Pancreas (tissue), 10 donors: ENCODE data around the gene DTNB. TPM values are rescaled to one million over a fixed set of nuclear protein-coding genes. Genes with fewer than 3 reads are reported as not detected.

Experiments
- ATAC-seq, 4 donors: fragments of 200-7000 bp; cut with Tn5 transposase; one replicate each; pipeline versions ENCODE4 v1.8.0 to v1.9.1; 2020; ENCODE audit warnings: mild to moderate bottlenecking in 4 of 4, moderate library complexity in 4 of 4
- DNase-seq, 6 donors: peaks; one replicate each; pipeline ENCODE4 v3.0.0-alpha.2; 2020
- FAIRE-seq: peaks from 2 replicates; lab custom pipeline; 2012; peaks lifted over from hg19 to GRCh38; lab: Jason Lieb, UNC
- H3K27ac ChIP-seq, 4 donors: fragments of 200-600 bp; sonication (generic); 1 replicate in 3 of 4; 2 replicates in 1 of 4; pipeline versions ENCODE4 v1.5.0 to v1.8.0; 2020
- H3K27me3 ChIP-seq, 4 donors: fragments of 200-600 bp; one replicate each; pipeline ENCODE4 v1.8.0; 2021
- H3K36me3 ChIP-seq, 3 donors: fragments of 200-600 bp; sonication (generic) in 1 of 3; one replicate each; pipeline versions ENCODE4 v1.5.0 to v1.8.0; 2020 to 2021
- H3K4me1 ChIP-seq, 3 donors: fragments of 200-600 bp; one replicate each; pipeline ENCODE4 v1.8.0; 2021
- H3K4me3 ChIP-seq, 4 donors: fragments of 200-600 bp; sonication (generic) in 2 of 4; one replicate each; pipeline versions ENCODE4 v1.5.0 to v1.8.0; 2020 to 2021
- H3K9me3 ChIP-seq, 4 donors: fragments of 200-600 bp; one replicate each; pipeline ENCODE4 v1.8.0; 2021
- CTCF ChIP-seq, 4 donors: fragments of 200-600 bp; sonication (generic) in 3 of 4; IDR thresholded peaks; one replicate each; pipeline versions ENCODE4 v1.5.0 to v1.8.0; 2021; ENCODE audit warnings: antibody characterized with exemption in 4 of 4
- WGBS, 2 donors: extraction: QIAGEN DNeasy Blood & Tissue Kit; methylation state at CpG; one replicate each; pipeline ENCODE4 v1.1.7; 2013; 5-methylcytosine and 5-hydroxymethylcytosine counted together
- intact Hi-C, 3 donors: fragments of 100-400 bp; cut with DNase I; formaldehyde crosslinking; loops; one replicate each; pipeline versions ENCODE4 v1.11.1 to v1.14.2; 2022
- polyA plus RNA-seq, 2 donors: library from polyadenylated mRNA; stranded (reverse); fragments of 200-250 nt; gene quantifications; one replicate each; pipeline ENCODE4 v1.2.3, GENCODE V29; 2013
- total RNA-seq, 6 donors: library from RNA; stranded (reverse); fragmentation: NEBNext Ultra II Directional in 4 of 6; extraction: Animal tissue kit (Norgen Biotek cat#: 25700) in 4 of 6; gene quantifications; one replicate each; pipeline versions ENCODE4 v1.2.1 to v1.2.4, GENCODE V29; 2021 to 2023
- donor health status: healthy with polysubstance abuse.
- donor health status: DM: no; HTN: no; CAD: no; lungs with moderate emphysema.
- donor health status: DM: no; HTN: no; CAD: no.
- donor health status: control.
- donor health status: control.
- donor health status: Bipolar disorder and iron deficiency.
- donor health status: DM: yes; HTN: yes; CAD: no.
- donor health status: DM: no; HTN: no; CAD: no.
- donor health status: DM: no; HTN: no; CAD: no.
- donor health status: DM: yes; HTN: yes; CAD: no.

DTNB gene
- total and polyA plus RNA-seq, 8 donors: 10.8 to 27.8 (median 15.1) TPM

- H3K36me3 ChIP-seq: no peaks in the 10 kb centered on the region
- WGBS, 2 donors: 0% methylated on average over 16 of the region's 16 CpGs
- peak; percentile 95 to 98 (median 96) for TF ChIP-seq CTCF (IDR thresholded peaks at IDR 0.05)
- no peaks in the 10 kb centered on the region for H3K9me3 ChIP-seq
- peak; percentile 99 to 100 (median 99) for ATAC-seq
- no peaks in the 10 kb centered on the region for H3K27me3 ChIP-seq
- peak; percentile 95 for FAIRE-seq
- no peaks in the 10 kb centered on the region for H3K4me1 ChIP-seq
- H3K27ac ChIP-seq: peak overlapping the region in 3 of 4 donors; percentile 26 to 69 (median 67)
- H3K4me3 ChIP-seq: peak overlapping the region in 2 of 4 donors; percentile 27 to 36
- intact Hi-C loops: no loop called here
- peak; percentile 91 to 98 (median 93) for DNase-seq
Observed at GRCh38 chr2:25362049-25362433, 311.3 kb downstream of the DTNB start.

- no peaks in the 10 kb centered on the region for H3K36me3 ChIP-seq
- H3K4me1 ChIP-seq: no peaks in the 10 kb centered on the region
- H3K27ac ChIP-seq: no peak overlapping the region
- no peak for ATAC-seq
- FAIRE-seq: no peak
- H3K27me3 ChIP-seq: no peaks in the 10 kb centered on the region
- H3K9me3 ChIP-seq: no peaks in the 10 kb centered on the region
- WGBS, 2 donors: 48 to 53% methylated on average over 34 of the region's 34 CpGs
- peak in 1 of 6 donors; percentile 69 for DNase-seq
- TF ChIP-seq CTCF (IDR thresholded peaks at IDR 0.05): no peak
- H3K4me3 ChIP-seq: peak overlapping the region in 2 of 4 donors; percentile 27 to 36
- intact Hi-C loops: no loop called here
Observed at GRCh38 chr2:25361261-25362048, 311.9 kb downstream of the DTNB start.

- intact Hi-C loops: no loop called here
- Histone ChIP-seq H3K4me1 (no peaks in the 10 kb centered on the region), H3K9me3 (no peaks in the 10 kb centered on the region), H3K27me3 (no peaks in the 10 kb centered on the region), H3K27ac (no peak overlapping the region), H3K36me3 (no peaks in the 10 kb centered on the region), H3K4me3 (no peak overlapping the region)
- DNase-seq: no peak
- WGBS, 2 donors: 84% methylated on average over 8 of the region's 8 CpGs
- TF ChIP-seq CTCF (IDR thresholded peaks at IDR 0.05): no peak
- FAIRE-seq: no peak
- ATAC-seq: no peak
Observed at GRCh38 chr2:25358836-25359235, 314.5 kb downstream of the DTNB start.

GRCh38 chr2:25358249-25358815, 315.0 kb downstream of the DTNB start:
- DNase-seq: no peak
- no peak for ATAC-seq
- Histone ChIP-seq H3K36me3 (no peaks in the 10 kb centered on the region), H3K4me3 (no peak overlapping the region), H3K9me3 (no peaks in the 10 kb centered on the region), H3K27ac (no peak overlapping the region), H3K4me1 (no peaks in the 10 kb centered on the region), H3K27me3 (no peaks in the 10 kb centered on the region)
- no peak for FAIRE-seq
- intact Hi-C loops: no loop called here
- WGBS, 2 donors: 92 to 95% methylated on average over 6 of the region's 6 CpGs
- TF ChIP-seq CTCF (IDR thresholded peaks at IDR 0.05): no peak

DNA sequence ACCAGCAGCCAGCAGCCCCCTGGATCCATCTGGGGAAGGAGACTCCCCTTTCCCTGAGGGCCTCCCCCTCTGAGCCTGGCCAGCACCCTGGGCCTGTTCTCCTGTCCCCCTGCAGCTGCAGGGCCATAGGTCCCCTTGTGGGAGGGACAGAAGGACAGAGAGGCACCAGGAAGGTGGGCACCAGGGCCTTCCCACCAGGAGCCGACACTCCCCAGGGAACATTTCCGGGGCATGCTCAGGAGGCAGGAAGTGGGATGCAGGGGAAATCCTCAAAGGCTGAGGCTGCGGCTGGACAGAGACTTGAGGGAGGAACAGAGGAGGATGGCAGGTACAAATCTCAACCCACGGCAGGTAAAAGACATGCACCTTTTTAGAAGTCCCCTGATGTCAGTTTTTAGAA, 317.3 kb downstream of the DTNB start:
- H3K4me3 ChIP-seq: no peak overlapping the region
- 69 to 74% methylated on average over 4 of the region's 4 CpGs for WGBS, 2 donors
- no peaks in the 10 kb centered on the region for H3K36me3 ChIP-seq
- H3K9me3 ChIP-seq: no peaks in the 10 kb centered on the region
- intact Hi-C loops: no loop called here
- H3K27me3 ChIP-seq: no peaks in the 10 kb centered on the region
- DNase-seq (no peak), ATAC-seq (no peak), FAIRE-seq (no peak)
- TF ChIP-seq CTCF (IDR thresholded peaks at IDR 0.05): no peak
- no peak overlapping the region for H3K27ac ChIP-seq
- H3K4me1 ChIP-seq: no peaks in the 10 kb centered on the region
